Esophagus muscularis mucosa (tissue), 4 donors: ENCODE measurements around the gene SLF2. TPM values are rescaled to one million over a fixed set of nuclear protein-coding genes. Genes with fewer than 3 reads are reported as not detected.

Experiments used
- DNase-seq: peaks from one replicate; pipeline ENCODE4 v3.0.0-alpha.2; 2017; ENCODE audit errors: extremely low spot score
- H3K27ac ChIP-seq, 4 donors: fragments of 200-600 bp; sonication (generic); replicated peaks in 1 of 4; 1 replicate in 3 of 4; 2 replicates in 1 of 4; pipeline ENCODE4 v1.5.1; 2016 to 2019; ENCODE audit warnings: mild to moderate bottlenecking in 1 of 4
- H3K27me3 ChIP-seq, 4 donors: fragments of 200-600 bp; sonication (generic); one replicate each; pipeline versions ENCODE4 v1.5.1 to v1.6.0; 2016 to 2019
- H3K36me3 ChIP-seq, 4 donors: fragments of 200-600 bp; sonication (generic); one replicate each; pipeline ENCODE4 v1.5.1; 2016 to 2019
- H3K4me1 ChIP-seq, 4 donors: fragments of 200-600 bp; sonication (generic); one replicate each; pipeline ENCODE4 v1.5.1; 2016 to 2019
- H3K4me3 ChIP-seq, 4 donors: fragments of 200-600 bp; sonication (generic); 1 replicate in 2 of 4; 2 replicates in 2 of 4; pipeline ENCODE4 v1.5.1; 2016 to 2019; ENCODE audit warnings: mild to moderate bottlenecking in 4 of 4, moderate library complexity in 1 of 4
- H3K9me3 ChIP-seq, 4 donors: fragments of 200-600 bp; sonication (generic); 1 replicate in 3 of 4; 2 replicates in 1 of 4; pipeline ENCODE4 v1.5.1; 2016 to 2019
- CTCF ChIP-seq, 3 experiments: fragments of 200-600 bp in 2 of 3; fragments of 450-650 bp in 1 of 3; sonication (generic) in 2 of 3; IDR thresholded peaks; one replicate each; pipeline ENCODE4 v1.5.1; 2017 to 2019; ENCODE audit warnings: antibody characterized with exemption in 3 of 3, mild to moderate bottlenecking in 2 of 3, moderate library complexity in 1 of 3
- EP300 ChIP-seq: sonication (generic); formaldehyde crosslinking; IDR thresholded peaks from one replicate; pipeline ENCODE4 v1.6.1; 2017; ENCODE audit warnings: antibody characterized with exemption
- POLR2A ChIP-seq: fragments of 450-650 bp; IDR thresholded peaks from one replicate; pipeline ENCODE4 v1.6.1; 2017; ENCODE audit warnings: antibody characterized with exemption, moderate library complexity, mild to moderate bottlenecking, low read depth
- POLR2AphosphoS5 ChIP-seq, 2 donors: sonication (generic); formaldehyde crosslinking; IDR thresholded peaks; one replicate each; pipeline ENCODE4 v1.6.1; 2017; ENCODE audit warnings: antibody characterized with exemption in 2 of 2
- WGBS: methylation state at CpG from one replicate; pipeline ENCODE4 v1.1.5; 2018; 5-methylcytosine and 5-hydroxymethylcytosine counted together
- intact Hi-C: fragments of 100-400 bp; cut with DNase I; formaldehyde crosslinking; loops from one replicate; pipeline ENCODE4 v1.15.1; 2023
- total RNA-seq, 4 donors: library from RNA; depleted of rRNA; stranded (reverse); fragments of >200 nt; gene quantifications; one replicate each; pipeline versions ENCODE4 v1.1.0 to v1.2.1, GENCODE V29; 2016

Gene SLF2
- total RNA-seq, 4 donors from 2014 or later, result 19.1 to 34.1 (median 20.8) TPM

GRCh38 chr10:100909501-100910263 lies 3.1 kb upstream of the SLF2 start:
- Histone ChIP-seq H3K9me3 (no peaks in the 10 kb centered on the region), H3K4me1 (peaks cover 18 to 23% (median 21%) of the 10 kb centered on the region in 4 donors), H3K4me3 (no peak overlapping the region), H3K27ac (no peak overlapping the region), H3K27me3 (no peaks in the 10 kb centered on the region), H3K36me3 (no peaks in the 10 kb centered on the region)
- intact Hi-C loops, result loop anchor here (5.0 kb wide), 1 partner anchor 372 kb away; the partner anchor contains the start of gene HIF1AN
- DNase-seq, result no peak
- 34% methylated on average over 6 of the region's 6 CpGs for WGBS
- no peak for TF ChIP-seq POLR2A
- TF ChIP-seq CTCF (IDR thresholded peaks at IDR 0.05), result no peak
- no peak for TF ChIP-seq POLR2AphosphoS5 (IDR thresholded peaks at IDR 0.05)
- no peak for TF ChIP-seq EP300

GRCh38 chr10:100911472-100911871 lies 1.3 kb upstream of the SLF2 start:
- peak overlapping the region in 3 of 4 donors; percentile 92 to 97 (median 96) for H3K27ac ChIP-seq
- H3K4me1 ChIP-seq, result peaks cover 30 to 36% (median 32%) of the 10 kb centered on the region in 4 donors
- DNase-seq, result no peak
- 80% methylated on average over 4 of the region's 4 CpGs for WGBS
- H3K36me3 ChIP-seq, result peaks cover 0 to 6% (median under 1%) of the 10 kb centered on the region in 4 donors
- TF ChIP-seq EP300, result no peak
- TF ChIP-seq CTCF (IDR thresholded peaks at IDR 0.05), result no peak
- TF ChIP-seq POLR2A, result no peak
- no peak for TF ChIP-seq POLR2AphosphoS5 (IDR thresholded peaks at IDR 0.05)
- H3K4me3 ChIP-seq, result no peak overlapping the region
- no peaks in the 10 kb centered on the region for H3K9me3 ChIP-seq
- intact Hi-C loops, result loop anchor here (5.0 kb wide), 1 partner anchor 374 kb away; the partner anchor contains the start of gene HIF1AN
- H3K27me3 ChIP-seq, result no peaks in the 10 kb centered on the region

GRCh38 chr10:100912013-100912604 lies 654 bp upstream of the SLF2 start:
- peaks cover 3 to 12% (median 7%) of the 10 kb centered on the region in 4 donors for H3K36me3 ChIP-seq
- 11% methylated on average over 12 of the region's 12 CpGs for WGBS
- intact Hi-C loops, result loop anchor here (5.0 kb wide), 1 partner anchor 375 kb away; the partner anchor contains the start of gene HIF1AN
- H3K27ac ChIP-seq, result peak overlapping the region; percentile 92 to 97 (median 96)
- TF ChIP-seq EP300 (no peak), POLR2AphosphoS5 (IDR thresholded peaks at IDR 0.05) (no peak), CTCF (IDR thresholded peaks at IDR 0.05) (no peak), POLR2A (no peak)
- no peak for DNase-seq
- no peaks in the 10 kb centered on the region for H3K9me3 ChIP-seq
- H3K27me3 ChIP-seq, result no peaks in the 10 kb centered on the region
- H3K4me1 ChIP-seq, result peaks cover 30 to 36% (median 33%) of the 10 kb centered on the region in 4 donors
- H3K4me3 ChIP-seq, result peak overlapping the region; percentile 80 to 100 (median 94)

GRCh38 chr10:100913470-100913865 lies 705 bp downstream of the SLF2 start:
- 7% methylated on average over 10 of the region's 10 CpGs for WGBS
- H3K9me3 ChIP-seq, result no peaks in the 10 kb centered on the region
- H3K27me3 ChIP-seq, result no peaks in the 10 kb centered on the region
- DNase-seq, result no peak
- H3K4me1 ChIP-seq, result peaks cover 30 to 41% (median 33%) of the 10 kb centered on the region in 4 donors
- intact Hi-C loops, result loop anchor here (5.0 kb wide), 1 partner anchor 376 kb away; the partner anchor contains the start of gene HIF1AN
- peaks cover 11 to 26% (median 21%) of the 10 kb centered on the region in 4 donors for H3K36me3 ChIP-seq
- peak overlapping the region; percentile 80 to 100 (median 94) for H3K4me3 ChIP-seq
- H3K27ac ChIP-seq, result peak overlapping the region; percentile 92 to 97 (median 96)
- TF ChIP-seq POLR2AphosphoS5 (IDR thresholded peaks at IDR 0.05) (no peak), CTCF (IDR thresholded peaks at IDR 0.05) (no peak), EP300 (no peak), POLR2A (no peak)
